NB4 (cell line): ENCODE data around the gene GET3.

Experiments
- DNase-seq: peaks from one replicate; pipeline ENCODE4 v3.0.0; 2010; ENCODE audit warnings: low read depth
- H3K4me3 ChIP-seq: one replicate; pipeline ENCODE4 v1.5.1; 2011; ENCODE audit warnings: mild to moderate bottlenecking, low read depth, low read length, moderate library complexity
- MYC ChIP-seq: IDR thresholded peaks from 2 replicates; pipeline ENCODE4 v1.6.1; 2011; ENCODE audit warnings: low read depth, low read length
- POLR2A ChIP-seq: IDR thresholded peaks from 2 replicates; pipeline ENCODE4 v1.6.1; 2011; ENCODE audit warnings: mild to moderate bottlenecking; ENCODE audit not compliant: insufficient read length; ENCODE audit errors: extremely low read depth
- TF ChIP-seq, protein P1 (sequence below): IDR thresholded peaks from one replicate; pipeline ENCODE4 v1.5.1; 2012; ENCODE audit warnings: low read depth, low read length
- TF ChIP-seq, protein P2 (sequence below): IDR thresholded peaks from 2 replicates; pipeline ENCODE4 v1.6.1; 2011; ENCODE audit warnings: low read depth, low read length

GET3 gene

DNA sequence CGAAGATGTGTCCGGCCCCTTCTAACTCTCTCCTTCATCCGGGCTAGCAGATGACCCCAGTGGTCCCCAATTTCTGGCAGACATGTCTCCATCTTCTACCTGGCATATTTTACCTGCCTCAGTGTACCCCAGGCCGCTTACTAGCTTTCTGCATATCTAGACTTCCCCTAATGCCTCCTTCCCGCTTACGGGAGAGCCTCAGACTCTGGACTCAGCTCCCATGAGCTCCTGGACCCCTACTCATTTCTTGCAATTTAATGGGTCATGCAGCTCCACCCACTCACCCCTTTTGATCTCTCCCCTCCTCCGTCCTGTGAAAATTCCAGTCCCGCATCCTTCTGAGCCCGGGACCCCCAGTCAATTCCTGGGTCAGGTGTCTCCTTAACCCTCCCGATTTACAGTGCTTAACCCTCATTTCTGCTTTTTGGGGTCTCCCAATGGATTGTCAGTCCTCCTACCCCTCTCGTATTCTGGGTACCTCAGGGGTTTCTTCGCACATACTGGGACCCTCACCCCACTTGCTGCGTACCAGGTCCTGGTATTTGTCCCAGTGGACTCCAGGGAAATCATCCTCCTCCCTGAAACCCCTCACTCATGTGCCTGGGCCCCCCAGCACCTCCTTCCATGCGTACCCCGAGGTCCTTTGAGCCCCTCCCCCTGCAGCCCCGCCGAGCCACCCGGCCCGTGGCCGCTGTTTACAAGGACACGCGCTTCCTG lies 53.5 kb downstream of the GET3 start:
- TF ChIP-seq POLR2A (no peak), MYC (no peak)
- TF ChIP-seq, protein P1, sequence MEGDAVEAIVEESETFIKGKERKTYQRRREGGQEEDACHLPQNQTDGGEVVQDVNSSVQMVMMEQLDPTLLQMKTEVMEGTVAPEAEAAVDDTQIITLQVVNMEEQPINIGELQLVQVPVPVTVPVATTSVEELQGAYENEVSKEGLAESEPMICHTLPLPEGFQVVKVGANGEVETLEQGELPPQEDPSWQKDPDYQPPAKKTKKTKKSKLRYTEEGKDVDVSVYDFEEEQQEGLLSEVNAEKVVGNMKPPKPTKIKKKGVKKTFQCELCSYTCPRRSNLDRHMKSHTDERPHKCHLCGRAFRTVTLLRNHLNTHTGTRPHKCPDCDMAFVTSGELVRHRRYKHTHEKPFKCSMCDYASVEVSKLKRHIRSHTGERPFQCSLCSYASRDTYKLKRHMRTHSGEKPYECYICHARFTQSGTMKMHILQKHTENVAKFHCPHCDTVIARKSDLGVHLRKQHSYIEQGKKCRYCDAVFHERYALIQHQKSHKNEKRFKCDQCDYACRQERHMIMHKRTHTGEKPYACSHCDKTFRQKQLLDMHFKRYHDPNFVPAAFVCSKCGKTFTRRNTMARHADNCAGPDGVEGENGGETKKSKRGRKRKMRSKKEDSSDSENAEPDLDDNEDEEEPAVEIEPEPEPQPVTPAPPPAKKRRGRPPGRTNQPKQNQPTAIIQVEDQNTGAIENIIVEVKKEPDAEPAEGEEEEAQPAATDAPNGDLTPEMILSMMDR = no peak
- TF ChIP-seq, protein P2, sequence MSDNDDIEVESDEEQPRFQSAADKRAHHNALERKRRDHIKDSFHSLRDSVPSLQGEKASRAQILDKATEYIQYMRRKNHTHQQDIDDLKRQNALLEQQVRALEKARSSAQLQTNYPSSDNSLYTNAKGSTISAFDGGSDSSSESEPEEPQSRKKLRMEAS = no peak; the same call in 1 of the 2 replicates
- H3K4me3 ChIP-seq = peak overlapping the region; percentile 57
- no peak for DNase-seq

DNA sequence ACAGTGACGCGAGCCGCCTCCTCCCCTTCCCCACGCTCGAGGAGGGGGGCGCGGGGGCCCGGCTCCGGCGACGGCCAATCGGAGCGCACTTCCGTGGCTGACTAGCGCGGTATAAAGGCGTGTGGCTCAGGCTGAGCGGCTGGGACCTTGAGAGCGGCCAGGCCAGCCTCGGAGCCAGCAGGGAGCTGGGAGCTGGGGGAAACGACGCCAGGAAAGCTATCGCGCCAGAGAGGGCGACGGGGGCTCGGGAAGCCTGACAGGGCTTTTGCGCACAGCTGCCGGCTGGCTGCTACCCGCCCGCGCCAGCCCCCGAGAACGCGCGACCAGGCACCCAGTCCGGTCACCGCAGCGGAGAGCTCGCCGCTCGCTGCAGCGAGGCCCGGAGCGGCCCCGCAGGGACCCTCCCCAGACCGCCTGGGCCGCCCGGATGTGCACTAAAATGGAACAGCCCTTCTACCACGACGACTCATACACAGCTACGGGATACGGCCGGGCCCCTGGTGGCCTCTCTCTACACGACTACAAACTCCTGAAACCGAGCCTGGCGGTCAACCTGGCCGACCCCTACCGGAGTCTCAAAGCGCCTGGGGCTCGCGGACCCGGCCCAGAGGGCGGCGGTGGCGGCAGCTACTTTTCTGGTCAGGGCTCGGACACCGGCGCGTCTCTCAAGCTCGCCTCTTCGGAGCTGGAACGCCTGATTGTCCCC lies 54.2 kb downstream of the GET3 start, which contains the start of gene JUNB:
TSS of gene JUNB (plus strand) at position 142 of the 706 bp plus-strand sequence. CDS start at position 428, 286 bp downstream.
- peak; percentile 100 for TF ChIP-seq POLR2A
- TF ChIP-seq, protein P1 = no peak
- TF ChIP-seq, protein P2 = peak; percentile 90; the same call in 1 of the 2 replicates
- TF ChIP-seq MYC = peak; percentile 46; the same call in 1 of the 2 replicates
- DNase-seq = peak; percentile 98
- H3K4me3 ChIP-seq = peak within 1 kb of the TSS; percentile 78

DNA sequence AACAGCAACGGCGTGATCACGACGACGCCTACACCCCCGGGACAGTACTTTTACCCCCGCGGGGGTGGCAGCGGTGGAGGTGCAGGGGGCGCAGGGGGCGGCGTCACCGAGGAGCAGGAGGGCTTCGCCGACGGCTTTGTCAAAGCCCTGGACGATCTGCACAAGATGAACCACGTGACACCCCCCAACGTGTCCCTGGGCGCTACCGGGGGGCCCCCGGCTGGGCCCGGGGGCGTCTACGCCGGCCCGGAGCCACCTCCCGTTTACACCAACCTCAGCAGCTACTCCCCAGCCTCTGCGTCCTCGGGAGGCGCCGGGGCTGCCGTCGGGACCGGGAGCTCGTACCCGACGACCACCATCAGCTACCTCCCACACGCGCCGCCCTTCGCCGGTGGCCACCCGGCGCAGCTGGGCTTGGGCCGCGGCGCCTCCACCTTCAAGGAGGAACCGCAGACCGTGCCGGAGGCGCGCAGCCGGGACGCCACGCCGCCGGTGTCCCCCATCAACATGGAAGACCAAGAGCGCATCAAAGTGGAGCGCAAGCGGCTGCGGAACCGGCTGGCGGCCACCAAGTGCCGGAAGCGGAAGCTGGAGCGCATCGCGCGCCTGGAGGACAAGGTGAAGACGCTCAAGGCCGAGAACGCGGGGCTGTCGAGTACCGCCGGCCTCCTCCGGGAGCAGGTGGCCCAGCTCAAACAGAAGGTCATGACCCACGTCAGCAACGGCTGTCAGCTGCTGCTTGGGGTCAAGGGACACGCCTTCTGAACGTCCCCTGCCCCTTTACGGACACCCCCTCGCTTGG lies 55.0 kb downstream of the GET3 start:
- peak overlapping the region; percentile 78 for H3K4me3 ChIP-seq
- peak; percentile 88 for DNase-seq
- TF ChIP-seq, protein P2 = peak; percentile 77
- TF ChIP-seq MYC (peak; percentile 70; the same call in 1 of the 2 replicates), POLR2A (peak; percentile 48)
- TF ChIP-seq, protein P1 = no peak

DNA sequence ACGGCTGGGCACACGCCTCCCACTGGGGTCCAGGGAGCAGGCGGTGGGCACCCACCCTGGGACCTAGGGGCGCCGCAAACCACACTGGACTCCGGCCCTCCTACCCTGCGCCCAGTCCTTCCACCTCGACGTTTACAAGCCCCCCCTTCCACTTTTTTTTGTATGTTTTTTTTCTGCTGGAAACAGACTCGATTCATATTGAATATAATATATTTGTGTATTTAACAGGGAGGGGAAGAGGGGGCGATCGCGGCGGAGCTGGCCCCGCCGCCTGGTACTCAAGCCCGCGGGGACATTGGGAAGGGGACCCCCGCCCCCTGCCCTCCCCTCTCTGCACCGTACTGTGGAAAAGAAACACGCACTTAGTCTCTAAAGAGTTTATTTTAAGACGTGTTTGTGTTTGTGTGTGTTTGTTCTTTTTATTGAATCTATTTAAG lies 55.6 kb downstream of the GET3 start:
- no peak for DNase-seq
- peak overlapping the region; percentile 78 for H3K4me3 ChIP-seq

More for the DNA sequence above, 55.6 kb downstream of the GET3 start:
- TF ChIP-seq POLR2A (no peak), MYC (no peak)
- TF ChIP-seq, protein P2 = no peak
- TF ChIP-seq, protein P1 = no peak
